ENCODE data around the gene TTC39B.

The TTC39B gene

DNA sequence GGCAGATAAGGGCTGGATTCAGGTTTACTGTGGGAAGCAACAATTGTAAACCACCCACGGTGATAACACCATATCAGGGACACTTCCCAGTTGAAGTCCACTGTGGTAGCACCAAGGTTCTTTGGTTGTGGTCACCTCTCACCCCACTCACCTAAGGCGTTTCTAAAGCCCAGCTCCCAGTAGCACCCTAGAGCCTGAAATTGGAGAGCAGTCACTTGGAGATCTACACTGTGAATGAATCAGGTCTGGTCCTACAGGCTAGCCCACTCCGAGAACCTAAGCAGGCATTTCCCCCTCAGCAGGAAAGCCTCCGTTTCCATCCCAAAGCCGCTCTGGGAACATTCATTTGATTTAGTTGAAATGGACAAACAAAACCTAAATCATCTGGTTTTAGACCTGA is 191.3 kb downstream of the TTC39B start:
- peaks cover 72% of the 10 kb centered on the region for H3K27me3 ChIP-seq (ENCODE audit: insufficient read depth, low read length)
- H2AFZ ChIP-seq (ENCODE audit: low read length, unreplicated experiment) = no peak overlapping the region
- H3K4me1 ChIP-seq (ENCODE audit: control insufficient read depth, insufficient read depth, low read length, unreplicated experiment) = no peaks in the 10 kb centered on the region
- H3K27ac ChIP-seq (ENCODE audit: low read depth, low read length) = no peak overlapping the region
- H3K4me3 ChIP-seq (ENCODE audit: low read depth, low read length) = no peak overlapping the region; the same call in 1 of the 2 replicates
- H3K36me3 ChIP-seq (ENCODE audit: insufficient read depth, low read length) = no peaks in the 10 kb centered on the region
- H3K79me2 ChIP-seq (ENCODE audit: control insufficient read depth, insufficient read depth, low read length, unreplicated experiment) = no peaks in the 10 kb centered on the region

DNA sequence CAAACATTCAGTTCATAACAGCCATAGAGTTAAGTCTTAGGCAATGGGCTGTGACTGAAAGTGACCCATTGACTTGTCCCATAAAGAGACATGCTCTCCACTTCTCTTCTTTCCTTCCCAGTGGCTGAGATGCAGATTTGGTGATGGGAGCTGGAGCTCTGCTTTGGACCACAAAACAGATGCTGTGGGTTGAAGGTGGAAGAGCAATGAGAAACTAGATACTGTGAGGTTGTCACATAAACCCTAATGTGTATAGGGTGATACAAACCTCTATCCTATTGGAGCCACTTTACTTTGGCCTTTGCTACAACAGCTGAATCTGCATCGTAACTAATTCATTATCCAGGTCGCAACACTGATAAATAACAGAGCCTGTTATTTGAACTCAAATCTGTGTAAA is 192.0 kb downstream of the TTC39B start:
- Histone ChIP-seq H3K36me3 (ENCODE audit: insufficient read depth, low read length) (no peaks in the 10 kb centered on the region), H3K27me3 (ENCODE audit: insufficient read depth, low read length) (peaks cover 65% of the 10 kb centered on the region), H2AFZ (ENCODE audit: low read length, unreplicated experiment) (no peak overlapping the region), H3K4me1 (ENCODE audit: control insufficient read depth, insufficient read depth, low read length, unreplicated experiment) (no peaks in the 10 kb centered on the region), H3K79me2 (ENCODE audit: control insufficient read depth, insufficient read depth, low read length, unreplicated experiment) (no peaks in the 10 kb centered on the region), H3K27ac (ENCODE audit: low read depth, low read length) (no peak overlapping the region), H3K4me3 (ENCODE audit: low read depth, low read length) (no peak overlapping the region)
